ENCODE data around the gene EGFR.
A peak's percentile ranks its signal among the peaks of the same experiment; 100 is the strongest.

The EGFR gene

DNA sequence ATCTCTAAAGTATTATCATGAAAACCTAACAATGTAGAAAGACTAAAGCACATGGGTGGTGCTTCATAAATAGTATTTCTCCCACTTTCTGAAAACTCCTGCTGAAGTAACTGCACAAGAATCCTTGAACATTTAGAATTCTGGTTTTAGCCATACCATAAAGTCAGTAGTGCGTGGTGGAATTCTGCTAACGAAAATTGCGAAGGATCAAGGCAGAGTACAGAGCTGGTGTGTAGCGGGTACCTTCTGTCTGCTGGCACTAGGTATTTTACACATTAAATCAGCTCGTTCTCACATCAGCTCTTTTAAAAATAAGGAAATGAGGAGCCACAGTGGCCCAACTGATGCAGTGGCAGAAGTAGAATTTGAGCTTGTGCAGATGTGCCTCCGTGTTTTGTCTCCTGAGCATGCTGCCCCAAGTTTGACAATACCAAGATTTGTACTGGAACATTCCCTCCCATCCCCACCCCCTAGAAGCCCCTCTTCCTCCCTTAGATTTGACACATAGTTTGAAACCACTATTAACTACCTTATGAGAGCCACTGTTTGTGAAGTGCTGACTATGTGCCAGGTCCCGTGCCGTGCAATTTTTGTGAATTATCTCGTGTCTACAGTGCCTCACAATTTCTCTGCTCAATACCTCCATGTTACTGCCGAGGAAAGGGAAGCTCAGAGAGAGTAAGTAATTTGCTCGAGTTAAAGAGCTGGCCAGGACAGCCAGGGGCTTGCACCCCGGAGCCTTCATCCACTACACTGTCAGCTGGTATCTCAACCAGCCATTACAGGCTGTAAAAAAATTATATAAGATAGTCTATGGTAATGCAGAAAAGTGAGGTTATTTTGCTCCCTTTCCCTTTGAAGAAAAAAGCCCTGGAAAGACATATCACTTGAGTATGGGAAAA, 66.9 kb downstream of the EGFR start:
- DNase-seq = no peak

DNA sequence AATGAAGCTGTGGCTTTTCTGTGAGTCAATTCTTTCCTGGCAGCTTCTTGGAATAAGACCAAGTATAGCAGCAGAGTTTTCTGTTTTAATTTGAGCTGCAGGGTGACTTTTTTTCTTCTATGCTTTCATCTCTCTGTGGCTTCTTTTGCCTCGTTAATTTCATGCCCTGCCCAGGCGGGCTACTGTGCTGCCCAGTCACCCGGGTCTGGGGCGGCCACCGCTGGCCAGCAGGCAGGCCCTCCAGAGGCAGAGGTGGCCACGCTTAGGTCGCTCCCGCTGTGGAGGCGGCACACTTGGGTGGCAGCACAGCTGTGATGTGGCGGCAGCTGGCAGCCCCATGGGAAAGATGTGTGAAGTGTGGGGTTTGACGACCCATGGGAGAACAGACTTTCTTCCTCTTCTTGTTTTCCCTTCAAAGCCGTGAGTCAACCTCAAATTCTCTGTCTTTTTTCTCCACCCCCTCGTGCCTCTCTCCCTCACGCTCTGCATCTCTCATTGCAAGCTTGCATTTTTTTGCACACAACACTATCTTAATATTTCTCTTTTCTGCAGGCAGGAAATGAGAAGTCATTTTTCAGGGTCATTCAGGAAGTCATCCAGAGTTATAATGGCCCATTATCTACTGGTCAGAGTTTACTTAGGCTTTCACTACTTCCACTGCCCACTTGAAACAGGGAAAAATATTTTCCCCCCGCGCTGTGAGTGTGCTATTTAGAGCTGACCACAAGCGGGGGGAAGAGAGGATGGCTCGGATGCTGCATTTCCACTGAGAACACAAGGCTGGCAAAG, 67.8 kb downstream of the EGFR start:
- peak; percentile 51 for DNase-seq

DNA sequence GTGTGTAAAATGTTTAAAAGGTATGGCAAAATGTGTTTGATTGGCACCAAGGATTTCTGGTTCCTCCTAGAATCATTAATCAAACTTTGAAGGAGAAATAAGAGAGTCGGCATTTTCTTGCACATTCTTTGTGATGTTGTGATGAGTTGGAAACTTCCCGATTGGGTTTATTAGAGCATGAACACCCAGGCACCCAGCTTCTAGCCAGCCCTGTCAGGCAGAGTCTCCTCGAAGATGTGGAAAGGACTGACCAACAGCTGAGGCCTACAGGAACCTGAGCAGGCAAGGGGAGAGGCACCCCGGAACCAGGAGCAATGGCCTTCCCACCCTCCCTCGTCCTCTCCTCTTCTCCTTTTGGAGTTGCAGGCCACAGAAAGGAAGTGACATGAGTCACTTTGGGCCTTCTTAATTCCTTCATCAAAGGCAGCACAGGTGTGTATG, 68.7 kb downstream of the EGFR start:
- no peak for DNase-seq

DNA sequence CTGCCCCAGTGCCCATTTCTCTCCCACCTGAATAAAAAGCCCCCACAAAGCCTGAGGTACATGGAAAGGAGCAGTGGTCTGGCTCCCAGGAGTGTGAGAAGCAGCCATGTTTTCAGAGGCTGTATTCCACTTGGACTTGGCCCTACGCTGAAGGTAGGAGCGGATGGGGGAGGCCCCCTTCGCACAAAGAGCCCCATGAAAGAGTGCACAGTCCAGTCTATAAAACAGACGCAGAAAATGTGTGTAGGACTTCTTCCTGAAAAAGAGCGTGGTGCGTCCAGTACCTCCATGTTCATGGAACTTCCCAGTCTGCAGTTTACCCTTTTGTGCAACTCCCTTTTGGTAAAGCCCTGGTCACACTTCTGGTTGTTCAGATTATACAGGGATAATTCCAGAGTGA, 69.3 kb downstream of the EGFR start:
- no peak for DNase-seq

DNA sequence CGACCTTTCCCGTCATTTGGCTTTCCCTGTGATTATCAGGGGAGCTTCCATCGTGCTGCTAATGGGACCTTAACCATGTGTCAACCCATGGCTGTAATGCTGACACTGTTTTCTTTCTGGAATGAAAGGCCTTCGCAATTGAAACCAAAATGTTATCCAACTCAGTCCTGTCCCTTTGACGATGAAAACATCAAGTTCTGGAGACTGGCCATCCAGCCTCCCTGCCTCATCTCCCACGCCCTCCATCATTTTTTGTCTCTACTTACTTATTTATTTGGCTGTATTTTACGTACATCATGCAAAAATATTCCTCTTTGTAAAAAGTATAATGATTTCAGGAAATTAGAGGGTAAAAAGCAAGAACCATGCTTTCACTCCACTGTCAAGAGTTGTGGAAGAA, 69.8 kb downstream of the EGFR start:
- no peak for DNase-seq

DNA sequence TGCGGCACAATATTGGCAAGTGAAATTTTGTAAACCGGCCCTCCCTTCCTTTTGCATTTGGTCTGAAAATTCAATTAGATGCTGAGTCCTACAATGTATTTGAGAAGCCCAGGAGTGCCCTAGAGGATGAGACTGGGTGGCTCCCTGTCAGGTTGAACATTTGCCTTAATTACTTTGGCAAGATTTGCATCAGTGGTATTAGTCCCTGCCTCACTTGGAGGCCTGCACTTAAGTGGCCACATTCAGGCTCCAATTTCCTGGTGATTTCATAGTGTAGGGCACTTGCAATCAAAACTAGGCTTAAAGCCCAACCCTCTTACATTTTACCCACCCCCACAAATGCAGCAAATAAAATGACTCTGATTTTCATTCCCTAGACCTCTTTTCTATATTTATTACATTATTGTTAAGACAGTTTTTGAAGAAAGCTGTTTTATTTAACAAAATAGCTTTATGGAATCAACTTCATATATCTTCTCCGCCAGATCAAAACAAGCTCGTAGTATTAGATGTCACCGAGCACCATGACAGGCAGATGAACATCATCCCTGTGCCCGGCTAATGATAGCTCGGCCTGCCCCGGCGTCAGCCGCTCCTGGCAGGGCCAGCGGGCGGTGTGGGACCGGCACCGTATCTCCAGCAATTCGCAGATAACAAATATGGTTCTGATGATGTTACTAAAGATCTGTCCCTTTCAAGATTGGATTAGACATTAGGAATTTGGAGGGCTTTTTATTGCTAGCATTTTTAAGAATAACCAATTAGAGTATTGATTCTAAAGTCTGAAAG, 73.6 kb downstream of the EGFR start:
- no peak for DNase-seq

DNA sequence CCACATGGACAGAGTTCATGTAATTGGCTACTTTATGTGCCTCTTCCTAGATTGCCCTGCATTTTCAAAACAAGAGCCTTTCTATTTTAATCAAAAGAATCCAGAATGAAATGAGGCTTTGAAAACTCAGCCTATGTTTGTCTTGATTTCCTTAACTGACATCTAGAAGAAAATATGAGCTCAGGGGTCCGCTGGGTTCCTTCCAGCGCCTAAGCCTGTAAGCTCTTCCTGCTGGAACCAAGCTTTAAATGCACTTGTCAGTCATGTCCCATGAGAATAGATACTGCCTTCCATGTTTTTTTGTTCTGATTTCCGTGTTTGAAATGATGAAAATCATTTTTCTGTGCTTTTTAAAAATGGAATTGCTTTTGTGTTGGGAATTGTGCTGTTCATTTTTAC, 74.2 kb downstream of the EGFR start:
- no peak for DNase-seq

DNA sequence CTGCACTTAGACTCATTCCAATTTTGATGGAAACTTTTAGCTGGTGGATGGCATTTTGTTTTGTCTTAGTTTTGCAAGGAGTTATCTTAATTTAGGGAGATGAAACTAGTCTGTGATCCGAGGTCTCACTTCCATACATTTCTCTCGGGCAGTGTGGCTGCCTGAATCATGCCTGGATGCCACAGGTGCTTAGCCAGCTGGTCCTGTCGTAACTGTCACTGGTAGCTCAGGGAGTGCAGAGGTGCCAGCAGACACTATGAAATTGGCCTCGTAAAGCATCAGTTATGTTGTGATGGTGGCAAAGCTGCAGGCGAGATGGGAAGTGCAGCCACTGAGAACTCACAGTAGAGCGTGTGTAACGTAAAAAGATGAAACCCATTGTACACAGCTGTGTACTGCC, 74.9 kb downstream of the EGFR start:
- no peak for DNase-seq

DNA sequence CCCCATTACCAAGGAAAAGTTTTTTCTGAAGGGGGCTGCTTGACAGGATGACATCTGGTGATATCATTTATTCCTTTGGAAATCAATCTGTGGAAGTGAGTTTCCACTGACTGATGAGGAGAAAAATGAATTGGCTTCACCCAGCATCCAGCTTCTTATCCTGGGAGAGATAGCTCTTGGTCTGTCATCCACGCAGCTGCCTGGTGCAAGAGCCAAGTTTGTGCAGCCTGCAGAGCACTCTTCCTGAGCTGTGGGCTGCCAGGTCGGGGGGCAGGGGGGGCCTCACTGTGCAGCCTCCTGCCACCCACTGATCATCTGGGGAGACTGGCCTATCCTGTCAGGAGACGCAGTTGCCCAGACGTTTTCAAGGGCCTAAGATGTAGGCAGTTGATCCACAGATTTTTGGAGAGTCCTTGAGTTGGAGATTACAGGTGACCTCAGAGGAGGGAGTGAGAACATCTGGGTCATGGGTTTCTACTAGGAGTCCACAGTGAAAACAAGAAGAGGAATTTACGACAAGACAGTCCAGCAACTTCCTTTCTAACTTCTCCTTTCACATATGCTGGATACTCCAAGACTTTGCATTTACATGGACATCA, 75.4 kb downstream of the EGFR start:
- no peak for DNase-seq

DNA sequence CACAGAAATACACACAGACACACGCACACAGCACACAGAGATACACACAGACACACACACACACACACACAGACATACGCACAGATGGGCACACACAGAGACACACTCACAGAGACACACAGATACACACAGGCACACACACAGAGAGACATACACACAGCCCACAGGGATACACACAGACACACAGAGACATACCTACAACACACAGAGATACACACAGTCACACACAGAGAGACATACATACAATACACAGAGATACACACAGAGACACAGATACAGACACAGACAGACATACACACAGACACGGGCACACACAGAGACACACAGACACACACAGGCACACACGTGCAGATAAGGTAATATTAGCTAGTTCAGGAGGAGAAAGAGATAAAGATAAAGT, 76.9 kb downstream of the EGFR start:
- no peak for DNase-seq

DNA sequence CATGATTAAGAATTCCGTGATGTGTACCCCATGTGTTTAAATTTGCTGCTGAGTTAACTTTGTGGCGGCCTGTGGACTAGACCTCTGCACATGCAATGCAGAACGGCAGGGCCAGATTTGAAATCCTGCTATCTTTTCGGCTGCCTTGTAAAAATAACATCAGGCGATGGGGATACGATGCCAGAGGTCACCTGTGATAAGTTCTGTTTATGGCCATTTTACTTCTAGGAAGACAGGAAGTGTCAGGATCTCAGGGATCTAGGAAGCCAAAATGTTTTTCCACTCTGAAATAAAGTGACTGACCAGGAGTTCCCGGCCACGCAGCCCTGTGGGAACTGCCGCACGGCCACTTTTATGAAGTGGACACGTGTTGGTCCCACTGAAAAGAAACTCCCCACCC, 77.5 kb downstream of the EGFR start:
- DNase-seq = no peak

DNA sequence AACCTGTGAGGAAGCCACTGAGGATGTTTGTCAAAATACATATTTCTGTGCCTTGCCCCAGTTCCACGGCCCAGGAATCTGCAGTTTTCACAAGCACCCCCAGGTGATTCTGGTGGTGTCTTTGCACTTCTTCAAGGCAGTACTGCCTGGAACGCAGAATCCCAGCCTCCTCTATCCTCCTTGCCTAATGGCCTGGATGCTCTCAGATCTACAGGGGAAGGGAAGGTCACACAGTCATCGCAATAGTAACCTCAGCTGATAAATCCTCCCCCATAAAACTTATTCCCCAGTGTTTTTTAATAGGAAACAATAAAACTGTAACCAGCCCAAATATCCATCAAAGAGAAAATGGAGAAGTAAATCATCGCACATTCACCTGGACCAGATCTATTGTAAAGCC, 78.3 kb downstream of the EGFR start:
- DNase-seq = no peak

DNA sequence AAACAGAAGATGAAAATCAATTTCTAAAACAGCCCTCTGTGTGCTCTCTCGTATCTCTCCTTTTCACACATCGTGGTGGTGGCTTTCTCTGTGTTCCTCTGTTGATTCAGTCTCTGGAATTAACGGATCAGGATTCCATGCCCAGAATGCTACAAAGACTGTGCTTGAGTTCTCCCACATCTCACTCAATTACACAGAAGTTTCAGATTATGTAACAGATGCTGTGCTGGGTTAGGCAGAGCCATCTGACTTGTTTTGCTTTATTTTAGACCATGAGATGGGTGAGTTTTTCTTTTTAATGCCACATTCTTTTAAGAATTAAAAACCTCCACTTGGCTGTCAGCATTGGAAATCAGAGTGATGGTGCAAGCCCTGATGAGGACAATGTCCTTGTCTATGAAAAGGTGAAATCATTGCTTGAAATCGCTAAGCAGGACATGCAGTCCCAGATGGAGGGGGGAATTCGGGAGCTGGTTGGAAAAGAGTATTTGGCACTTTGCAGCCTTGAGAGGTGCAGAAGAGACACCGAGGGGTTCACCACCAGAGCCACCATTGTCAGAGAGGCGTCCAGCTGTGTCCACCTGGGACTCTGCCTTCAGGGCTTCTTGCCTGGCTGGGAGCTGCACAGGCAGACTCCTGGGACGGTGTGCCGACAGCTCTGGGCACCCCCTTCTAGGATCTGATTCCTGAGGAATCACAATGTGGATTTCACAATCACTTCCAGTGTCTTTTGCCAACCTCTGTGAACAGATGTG, 80.4 kb downstream of the EGFR start:
- DNase-seq = peak; percentile 48

DNA sequence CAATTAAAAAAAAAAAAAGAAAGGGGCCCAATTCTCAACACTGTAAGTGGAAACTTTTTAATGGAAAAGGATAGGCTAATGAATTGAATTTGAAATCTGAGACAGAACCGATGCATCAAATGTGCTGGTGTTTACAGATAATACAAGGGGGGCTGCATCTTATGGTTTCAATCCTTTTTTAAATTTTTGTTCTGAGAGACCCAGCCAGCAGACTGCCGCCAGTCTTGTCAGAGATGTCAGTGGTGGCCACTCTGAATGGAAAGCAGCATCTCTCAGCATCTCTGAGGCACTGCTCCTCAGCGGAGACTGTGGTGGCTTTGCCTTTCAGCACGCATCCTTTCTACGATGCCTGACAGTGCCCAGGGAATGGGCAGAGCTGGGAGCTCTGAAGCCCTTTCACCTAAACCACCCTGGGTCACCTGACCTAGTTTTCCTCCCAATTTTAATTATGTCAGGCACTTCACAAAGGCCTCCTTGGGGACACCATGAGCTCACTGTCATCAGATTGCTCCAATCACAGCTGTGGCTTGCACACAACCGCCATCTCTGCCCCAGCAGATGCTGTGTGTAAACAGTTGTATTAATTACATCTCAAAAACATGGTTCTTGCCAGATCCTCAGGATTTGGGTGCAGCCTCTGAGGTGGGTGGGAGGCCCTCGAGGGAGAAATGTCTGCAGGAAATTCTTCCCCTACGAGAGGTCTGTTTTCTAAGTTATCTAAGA, 81.2 kb downstream of the EGFR start:
- peak; percentile 95 for DNase-seq

DNA sequence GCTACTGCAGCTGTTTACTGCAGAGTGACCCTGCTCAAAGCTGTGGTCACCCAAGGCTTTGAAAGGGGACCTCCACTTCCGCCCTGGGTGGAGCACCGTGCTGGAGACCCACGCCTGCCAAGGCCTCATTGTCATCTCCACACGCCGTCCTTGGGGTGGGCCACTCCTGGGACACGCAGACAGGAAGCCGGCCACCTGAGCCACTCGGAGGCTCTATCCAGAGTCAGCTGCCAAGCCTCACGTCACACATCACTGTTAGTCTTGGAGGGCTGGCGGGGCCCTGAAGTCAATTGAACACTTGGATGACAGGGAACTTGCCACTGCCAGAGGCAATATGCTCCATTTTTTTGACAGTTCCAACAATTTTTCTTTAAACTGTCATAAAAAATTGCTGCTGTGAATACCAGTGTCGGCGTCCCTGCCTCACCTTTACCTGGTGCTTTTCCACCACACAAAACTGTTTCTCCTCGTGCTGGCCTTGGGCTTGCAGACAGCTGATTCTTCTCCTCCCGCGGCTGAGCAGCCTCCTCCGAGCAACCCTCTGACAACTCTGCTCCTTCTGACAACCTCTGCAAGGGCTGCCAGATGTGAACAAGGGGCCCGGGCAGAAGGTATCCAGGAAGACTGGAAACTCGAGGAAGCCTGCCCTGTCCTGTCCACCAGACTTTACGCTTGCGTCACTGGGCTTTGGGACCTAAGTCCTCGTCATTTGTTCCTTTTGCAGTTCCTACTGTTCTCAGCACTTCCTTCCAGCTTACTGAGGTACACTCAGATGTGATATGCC, 81.9 kb downstream of the EGFR start:
- DNase-seq = peak; percentile 86

DNA sequence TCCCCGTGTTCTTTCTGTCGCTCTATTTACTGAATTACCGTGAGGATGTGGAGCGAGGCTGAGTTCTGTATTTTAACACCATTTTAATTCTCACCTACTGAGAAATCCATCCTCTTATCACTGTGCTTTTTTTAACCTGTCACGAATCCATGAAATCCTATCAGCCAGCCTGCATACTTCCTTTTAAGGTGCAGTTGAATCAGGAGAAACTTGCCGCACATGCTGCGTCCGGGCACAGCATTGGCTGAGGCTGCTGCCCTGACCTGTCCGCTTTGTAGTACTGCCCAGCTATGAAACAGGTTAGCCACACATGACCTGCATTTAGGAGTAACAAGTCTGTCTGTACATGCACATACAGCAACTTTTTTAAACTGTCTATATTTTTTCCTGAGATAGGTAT, 82.5 kb downstream of the EGFR start:
- no peak for DNase-seq

DNA sequence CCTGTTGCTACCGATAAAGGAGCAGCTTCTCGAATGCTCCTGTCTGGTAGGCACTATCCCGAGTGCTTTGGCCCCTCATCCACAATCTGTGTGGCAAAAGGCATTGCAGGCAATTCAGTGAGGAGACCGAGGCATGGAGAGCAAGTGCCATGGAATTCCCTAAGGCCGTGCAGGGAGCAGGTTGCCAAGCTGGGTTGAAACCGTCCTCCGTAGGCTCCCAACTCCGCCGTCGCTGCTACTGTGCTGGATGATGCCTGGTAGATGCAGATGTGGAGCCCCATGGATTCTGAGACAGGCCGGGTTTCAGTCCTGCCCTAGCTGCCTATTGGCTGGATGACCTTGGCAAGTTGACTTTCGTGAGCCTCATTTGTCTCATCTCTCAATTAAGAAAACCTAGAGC, 85.3 kb downstream of the EGFR start:
- no peak for DNase-seq

DNA sequence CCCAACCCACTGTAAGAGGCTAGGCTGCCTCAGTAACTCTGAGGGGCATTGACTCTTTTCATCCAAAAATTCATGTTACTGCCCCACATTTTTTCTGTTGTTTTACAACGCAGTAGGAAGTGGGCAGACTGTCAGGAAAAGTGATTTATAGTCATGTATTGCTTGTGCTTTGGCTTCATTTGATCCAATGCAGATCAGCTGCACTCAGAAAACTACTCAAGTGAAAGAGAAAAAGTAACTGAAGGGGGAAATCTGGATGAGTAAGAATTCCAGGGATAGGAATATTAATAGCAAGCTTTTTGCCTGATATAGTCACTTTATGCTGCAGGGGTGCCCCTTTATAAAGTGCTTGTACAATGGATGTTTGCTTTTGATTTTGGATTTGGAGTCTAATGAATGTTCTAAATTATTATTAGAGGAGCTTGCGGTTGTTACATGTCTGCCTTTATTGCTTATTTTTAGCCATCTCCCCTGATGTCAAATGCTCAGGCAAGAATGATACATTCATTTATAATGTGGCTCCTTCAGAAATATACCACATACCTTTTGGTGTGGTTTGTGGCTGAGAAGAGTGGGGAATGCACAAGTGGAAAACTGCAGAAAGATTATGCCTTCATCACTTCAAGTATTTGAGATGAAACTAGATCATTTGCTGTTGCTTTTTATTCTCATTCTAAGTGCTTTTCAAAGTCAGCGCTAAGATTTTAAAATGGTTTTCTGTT, 86.1 kb downstream of the EGFR start:
- DNase-seq = no peak

DNA sequence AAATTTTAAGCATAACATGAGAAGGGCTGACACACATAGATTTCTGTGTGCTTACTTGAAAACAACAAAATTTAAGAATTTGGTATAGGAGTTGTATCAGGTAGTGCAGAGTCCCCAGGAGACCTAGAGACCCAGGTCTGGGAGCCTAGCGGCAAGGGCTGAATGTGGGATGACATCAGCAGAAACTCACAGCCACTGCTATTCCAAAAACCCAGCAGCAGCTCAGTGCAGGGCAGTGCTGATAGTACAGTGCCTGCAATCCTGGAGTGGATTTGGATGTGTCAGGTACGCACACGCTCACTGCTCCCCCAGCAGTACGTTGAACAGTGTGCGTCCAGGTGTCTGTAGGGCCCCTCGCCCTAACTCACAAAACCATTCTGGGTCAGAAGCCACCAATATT, 87.1 kb downstream of the EGFR start:
- DNase-seq = no peak

DNA sequence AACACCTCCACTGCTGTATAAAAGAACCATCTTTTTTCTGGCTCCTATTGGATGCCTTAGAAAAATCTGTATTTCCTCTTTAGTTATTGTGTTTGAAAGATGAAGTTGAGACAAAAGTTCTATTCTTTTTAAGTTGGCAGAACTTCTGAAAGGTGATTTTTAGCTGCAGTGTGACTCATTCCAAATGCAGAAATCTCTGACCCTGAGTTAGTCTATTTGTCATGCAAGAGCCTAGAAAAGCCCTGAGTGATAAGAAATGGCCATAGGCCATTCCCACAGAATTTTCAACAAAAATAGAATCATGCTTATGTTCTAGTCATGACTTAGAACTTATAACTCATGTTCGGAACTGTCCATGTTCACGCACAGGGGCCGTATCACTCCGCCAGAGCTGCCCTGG, 89.1 kb downstream of the EGFR start:
- DNase-seq = no peak
